Fibroblast of pulmonary artery (primary cell): ENCODE results near the gene AKAP7.
"Not testable (repeated sequence)": the region's sequence is repeated elsewhere in the genome, so short reads cannot be mapped to it uniquely, and the experiment has no call there.

Source experiments
- DNase-seq: peaks from one replicate; pipeline ENCODE4 v3.0.0-alpha.2; 2010; ENCODE audit warnings: low read depth
- H3K4me3 ChIP-seq: replicated peaks from 2 replicates; pipeline ENCODE4 v1.5.1; 2011; ENCODE audit warnings: low read depth, mild to moderate bottlenecking, control low read depth, low read length, moderate library complexity
- TF ChIP-seq, protein P1 (sequence below): IDR thresholded peaks from 2 replicates; pipeline ENCODE4 v1.5.1; 2011; ENCODE audit warnings: mild to moderate bottlenecking, control low read depth, low read length, inconsistent platforms; ENCODE audit errors: missing control alignments

Gene AKAP7

DNA sequence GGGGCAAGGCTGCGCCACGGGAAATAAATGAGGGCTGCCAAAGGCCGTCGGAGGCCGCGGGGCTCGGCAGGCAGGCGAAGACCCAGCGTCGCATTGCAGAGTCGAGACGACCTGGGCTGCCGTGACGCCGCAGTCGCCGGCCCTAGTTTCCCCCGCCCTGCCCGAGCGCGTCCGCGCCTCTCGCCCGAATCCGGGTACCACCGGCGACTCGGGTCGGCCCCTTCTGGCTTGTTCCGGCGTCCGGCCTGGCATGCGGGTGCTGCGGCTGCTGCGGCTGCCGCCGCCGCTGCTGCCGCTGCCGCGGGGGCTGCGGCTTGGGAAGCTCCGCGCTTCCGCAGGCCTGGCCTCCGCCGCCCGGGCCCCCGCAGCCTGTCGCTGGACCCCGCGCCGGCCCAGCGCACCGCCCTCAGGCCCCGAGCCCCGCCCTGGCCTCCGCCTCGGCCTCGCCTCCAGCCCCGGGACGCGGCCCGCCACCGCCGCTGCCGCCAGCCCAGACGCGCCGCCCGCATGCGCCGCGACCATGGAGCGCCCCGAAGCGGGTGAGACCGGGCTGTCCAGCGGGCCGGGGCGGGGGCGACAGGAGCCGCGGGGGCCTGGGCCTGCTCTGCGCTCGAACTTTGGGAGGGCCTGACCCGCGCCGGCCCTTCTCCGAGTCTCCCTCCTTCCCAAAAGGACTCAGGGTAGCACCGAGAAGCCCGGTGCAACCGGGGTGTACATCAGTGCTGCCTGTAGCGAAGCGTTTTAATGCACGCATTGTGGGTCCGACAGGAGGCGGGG, at the start of gene AKAP7:
AKAP7 (plus strand) TSS at position 224 of the 777 bp plus-strand sequence; CDS start at position 521, 297 bp downstream.
- peak within 1 kb of the TSS; percentile 69 for H3K4me3 ChIP-seq
- TF ChIP-seq, protein P1, sequence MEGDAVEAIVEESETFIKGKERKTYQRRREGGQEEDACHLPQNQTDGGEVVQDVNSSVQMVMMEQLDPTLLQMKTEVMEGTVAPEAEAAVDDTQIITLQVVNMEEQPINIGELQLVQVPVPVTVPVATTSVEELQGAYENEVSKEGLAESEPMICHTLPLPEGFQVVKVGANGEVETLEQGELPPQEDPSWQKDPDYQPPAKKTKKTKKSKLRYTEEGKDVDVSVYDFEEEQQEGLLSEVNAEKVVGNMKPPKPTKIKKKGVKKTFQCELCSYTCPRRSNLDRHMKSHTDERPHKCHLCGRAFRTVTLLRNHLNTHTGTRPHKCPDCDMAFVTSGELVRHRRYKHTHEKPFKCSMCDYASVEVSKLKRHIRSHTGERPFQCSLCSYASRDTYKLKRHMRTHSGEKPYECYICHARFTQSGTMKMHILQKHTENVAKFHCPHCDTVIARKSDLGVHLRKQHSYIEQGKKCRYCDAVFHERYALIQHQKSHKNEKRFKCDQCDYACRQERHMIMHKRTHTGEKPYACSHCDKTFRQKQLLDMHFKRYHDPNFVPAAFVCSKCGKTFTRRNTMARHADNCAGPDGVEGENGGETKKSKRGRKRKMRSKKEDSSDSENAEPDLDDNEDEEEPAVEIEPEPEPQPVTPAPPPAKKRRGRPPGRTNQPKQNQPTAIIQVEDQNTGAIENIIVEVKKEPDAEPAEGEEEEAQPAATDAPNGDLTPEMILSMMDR, result no peak
- DNase-seq, result peak; percentile 77

DNA sequence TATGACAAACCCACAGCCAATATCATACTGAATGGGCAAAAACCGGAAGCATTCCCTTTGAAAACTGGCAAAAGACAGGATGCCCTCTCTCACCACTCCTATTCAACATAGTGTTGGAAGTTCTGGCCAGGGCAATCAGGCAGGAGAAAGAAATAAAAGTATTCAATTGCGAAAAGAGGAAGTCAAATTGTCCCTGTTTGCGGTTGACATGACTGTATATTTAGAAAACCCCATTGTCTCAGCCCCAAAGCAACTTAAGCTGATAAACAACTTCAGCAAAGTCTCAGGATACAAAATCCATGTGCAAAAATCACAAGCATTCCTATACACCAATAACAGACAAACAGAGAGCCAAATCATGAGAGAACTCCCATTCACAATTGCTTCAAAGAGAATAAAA, 44.9 kb upstream of the AKAP7 start:
- DNase-seq, H3K4me3 ChIP-seq: not testable (repeated sequence)

DNA sequence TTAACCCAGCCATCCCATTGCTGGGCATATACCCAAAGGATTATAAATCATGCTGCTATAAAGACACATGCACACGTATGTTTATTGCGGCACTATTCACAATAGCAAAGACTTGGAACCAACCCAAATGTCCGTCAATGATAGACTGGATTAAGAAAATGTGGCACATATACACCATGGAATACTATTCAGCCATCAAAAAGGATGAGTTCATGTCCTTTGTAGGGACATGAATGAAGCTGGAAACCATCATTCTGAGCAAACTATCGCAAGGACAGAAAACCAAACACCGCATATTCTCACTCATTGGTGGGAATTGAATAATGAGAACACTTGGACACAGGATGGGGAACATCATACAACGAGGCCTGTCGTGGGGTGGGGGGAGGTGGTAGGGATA, 43.3 kb upstream of the AKAP7 start:
- not testable (repeated sequence) for H3K4me3 ChIP-seq, DNase-seq

DNA sequence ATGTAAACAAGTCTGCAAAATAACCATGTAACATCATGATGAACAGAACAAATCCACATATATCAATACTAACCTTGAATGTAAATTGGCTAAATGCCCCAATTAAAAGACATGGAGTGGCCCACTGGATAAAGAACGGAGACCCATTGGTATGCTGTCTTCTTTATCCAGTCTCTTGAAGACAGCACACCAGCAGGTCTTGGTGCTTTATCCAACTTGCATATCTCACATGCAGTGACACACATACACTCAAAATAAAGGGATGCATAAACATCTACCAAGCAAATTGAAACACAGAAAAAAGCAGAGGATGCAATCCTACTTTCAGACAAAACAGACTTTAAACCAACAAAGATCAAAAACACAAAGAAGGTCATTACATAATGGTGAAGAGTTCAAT, 41.9 kb upstream of the AKAP7 start:
- TF ChIP-seq, protein P1, result no peak
- no peak for DNase-seq
- no peak overlapping the region for H3K4me3 ChIP-seq

DNA sequence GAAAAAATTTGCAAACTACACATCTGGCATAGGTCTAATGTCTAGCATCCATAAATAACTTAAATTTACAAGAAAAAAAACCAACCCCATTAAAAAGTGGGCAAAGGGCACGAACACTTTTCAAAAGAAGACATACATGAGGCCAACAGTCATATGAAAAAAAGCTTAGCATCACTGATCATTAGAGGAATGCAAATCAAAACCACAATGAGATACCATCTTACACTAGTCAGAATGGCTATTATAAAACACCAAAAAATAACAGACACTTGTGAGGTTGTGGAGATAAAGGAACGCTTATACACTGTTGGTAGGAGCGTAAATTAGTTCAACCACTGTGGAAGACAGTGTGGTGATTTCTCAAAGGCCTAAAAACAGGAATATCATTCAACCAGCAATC, 38.5 kb upstream of the AKAP7 start:
- DNase-seq, result no peak
- no peak overlapping the region for H3K4me3 ChIP-seq
- TF ChIP-seq, protein P1, result no peak

DNA sequence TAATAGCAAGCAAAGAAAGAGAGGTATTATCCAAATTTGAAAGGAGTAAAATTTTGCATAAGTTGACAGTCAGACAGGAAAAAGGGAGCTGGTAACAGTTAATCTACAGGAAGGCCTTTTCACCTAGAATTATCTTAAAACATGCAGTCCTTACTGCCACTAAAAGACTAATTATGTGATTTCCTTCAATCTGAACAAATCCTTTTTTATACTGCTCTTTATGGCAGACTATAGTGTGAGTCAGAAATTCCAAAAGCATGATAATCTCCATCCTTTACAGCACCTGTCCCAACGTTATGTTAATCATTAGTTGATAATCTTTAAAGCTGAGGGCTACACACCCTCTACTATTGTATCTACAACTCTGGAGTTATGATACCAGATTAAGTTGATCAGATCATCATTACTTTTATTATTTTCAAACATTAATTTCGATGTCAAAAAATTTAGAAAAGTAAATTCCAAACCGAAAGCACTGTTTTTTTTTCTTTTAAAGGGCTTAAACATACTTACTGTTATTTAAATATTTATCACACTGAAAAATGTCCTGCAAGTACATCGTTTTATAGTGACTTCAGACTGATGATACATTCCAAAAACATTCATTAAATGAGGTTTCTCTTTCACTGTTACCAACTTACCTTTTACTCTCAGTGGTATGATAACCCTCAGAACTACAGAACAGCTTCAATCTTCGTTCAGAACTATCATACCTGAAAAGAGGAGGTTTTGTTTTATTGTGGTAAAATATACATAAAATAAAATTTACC, 33.2 kb upstream of the AKAP7 start:
- TF ChIP-seq, protein P1, result no peak
- DNase-seq, result no peak
- no peak overlapping the region for H3K4me3 ChIP-seq

DNA sequence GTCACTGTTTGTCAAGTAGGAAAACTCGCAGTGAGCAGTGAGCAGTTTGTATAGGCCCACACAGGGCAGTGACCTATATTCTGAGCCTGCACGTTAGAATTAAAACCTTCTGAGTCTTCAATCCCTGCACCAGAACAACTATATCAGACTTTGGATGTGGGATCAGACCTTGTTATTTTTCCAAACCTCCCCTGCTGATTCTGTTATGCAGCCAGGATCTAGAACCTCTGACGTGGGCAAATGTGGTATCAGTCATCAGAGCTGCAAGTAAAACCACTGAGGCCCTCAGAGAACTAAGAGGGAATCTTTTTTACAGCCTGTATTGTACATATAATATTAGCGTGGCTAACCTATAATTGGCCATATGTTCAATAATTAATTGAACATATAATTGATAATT, 32.0 kb upstream of the AKAP7 start:
- no peak overlapping the region for H3K4me3 ChIP-seq
- TF ChIP-seq, protein P1, result no peak
- DNase-seq, result no peak

DNA sequence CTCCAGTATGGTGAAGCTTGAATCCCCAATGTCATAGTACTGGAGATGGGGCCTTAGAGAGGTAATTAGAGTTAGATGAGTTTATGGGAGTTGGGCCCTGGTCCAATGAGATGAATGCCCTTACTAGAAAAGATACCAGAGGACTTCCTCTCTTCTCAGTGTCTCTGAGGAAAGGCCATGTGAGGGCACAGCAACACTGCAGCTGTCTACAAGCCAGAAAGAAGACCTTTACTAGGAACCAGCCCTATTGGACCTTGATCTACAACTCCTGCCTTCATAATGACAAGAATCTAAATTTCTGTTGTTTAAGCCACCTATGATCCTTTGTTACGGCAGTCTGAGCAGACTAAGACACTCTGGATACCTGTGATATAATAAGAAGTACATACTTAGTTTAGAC, 31.4 kb upstream of the AKAP7 start:
- H3K4me3 ChIP-seq, result no peak overlapping the region
- no peak for DNase-seq
- TF ChIP-seq, protein P1, result no peak
